Testis (tissue), 3 donors: ENCODE data around the gene GPC4. TPM values are rescaled to one million over a fixed set of nuclear protein-coding genes. Genes with fewer than 3 reads are reported as not detected.

Experiments
- DNase-seq: peaks from one replicate; pipeline ENCODE4 v3.0.0-alpha.2; 2019
- H3K27ac ChIP-seq, 2 donors: fragments of 200-600 bp; sonication (generic); one replicate each; pipeline ENCODE4 v1.5.1; 2019
- H3K27me3 ChIP-seq: fragments of 200-600 bp; sonication (generic); one replicate; pipeline ENCODE4 v1.5.1; 2019
- H3K36me3 ChIP-seq: fragments of 200-600 bp; sonication (generic); one replicate; pipeline ENCODE4 v1.5.1; 2017; ENCODE audit warnings: low read depth; ENCODE audit errors: missing control alignments
- H3K4me1 ChIP-seq: fragments of 200-600 bp; sonication (generic); one replicate; pipeline ENCODE4 v1.5.1; 2019
- H3K4me3 ChIP-seq, 2 donors: fragments of 200-600 bp; sonication (generic); one replicate each; pipeline ENCODE4 v1.5.1; 2017 to 2019
- H3K9me3 ChIP-seq: fragments of 200-600 bp; sonication (generic); one replicate; pipeline ENCODE4 v1.5.1; 2017
- CTCF ChIP-seq, 3 experiments: fragments of 450-650 bp in 2 of 3; fragments of 200-600 bp in 1 of 3; sonication (generic) in 1 of 3; IDR thresholded peaks; one replicate each; pipeline ENCODE4 v1.5.1; 2016 to 2019; ENCODE audit warnings: antibody characterized with exemption in 3 of 3, mild to moderate bottlenecking in 2 of 3, moderate library complexity in 1 of 3
- POLR2A ChIP-seq: fragments of 450-650 bp; IDR thresholded peaks from one replicate; pipeline ENCODE4 v1.6.1; 2017; ENCODE audit warnings: antibody characterized with exemption, mild to moderate bottlenecking, moderate library complexity
- WGBS, 2 donors: methylation state at CpG; one replicate each; pipeline ENCODE4 v1.1.5; 2018; 5-methylcytosine and 5-hydroxymethylcytosine counted together
- intact Hi-C: fragments of 100-400 bp; cut with DNase I; formaldehyde crosslinking; loops from one replicate; pipeline ENCODE4 v1.15.1; 2023; ENCODE audit warnings: low total_unique reads
- polyA plus RNA-seq: library from polyadenylated mRNA; stranded (reverse); fragments of 350-450 nt; fragmentation: Illumina TruSeq; extraction: RNeasy Lipid Tissue Mini Kit (QIAGEN cat#74804); gene quantifications from one replicate; pipeline ENCODE4 v1.2.3, GENCODE V29; 2014; ENCODE audit warnings: low read depth, low replicate concordance; ENCODE audit not compliant: insufficient read depth
- total RNA-seq, 2 donors: library from RNA; depleted of rRNA; stranded (reverse); fragments of >200 nt; gene quantifications; one replicate each; pipeline ENCODE4 v1.2.3, GENCODE V29; 2016

GPC4 gene
- total and polyA plus RNA-seq, 3 donors from 2014 or later, result 13.8 to 17.8 (median 15.9) TPM

GRCh38 chrX:133402830-133403625 is 12.3 kb downstream of the GPC4 start:
- 82 to 90% methylated on average over 10 of the region's 10 CpGs for WGBS, 2 donors
- no peaks in the 10 kb centered on the region for H3K4me1 ChIP-seq
- TF ChIP-seq POLR2A, result no peak
- TF ChIP-seq CTCF (IDR thresholded peaks at IDR 0.05), result no peak
- no peaks in the 10 kb centered on the region for H3K9me3 ChIP-seq
- H3K36me3 ChIP-seq, result no peaks in the 10 kb centered on the region
- H3K4me3 ChIP-seq, result no peak overlapping the region
- no peaks in the 10 kb centered on the region for H3K27me3 ChIP-seq
- H3K27ac ChIP-seq, result no peak overlapping the region
- no peak for DNase-seq
- intact Hi-C loops, result no loop called here

DNA sequence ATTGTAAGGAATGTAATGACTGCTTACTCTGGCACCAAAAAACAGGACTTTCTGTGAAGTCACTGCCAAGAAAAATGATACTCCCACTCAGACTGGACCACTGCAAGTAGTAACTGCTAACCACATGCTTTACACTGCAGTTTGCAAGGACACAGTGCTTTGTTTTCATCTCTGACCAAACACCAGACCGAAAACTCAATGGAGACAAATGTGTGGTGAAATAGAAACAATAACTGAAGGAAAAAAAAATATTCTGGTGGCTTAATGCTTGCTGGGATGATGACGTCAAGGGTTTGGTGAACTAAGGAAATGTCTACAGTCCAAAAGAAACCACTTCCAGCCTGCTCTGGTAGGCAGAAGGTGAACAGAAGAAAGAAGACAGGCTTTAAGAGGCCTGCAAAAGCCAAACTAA is 13.2 kb downstream of the GPC4 start:
- Histone ChIP-seq H3K36me3 (no peaks in the 10 kb centered on the region), H3K27ac (no peak overlapping the region), H3K9me3 (no peaks in the 10 kb centered on the region), H3K4me1 (no peaks in the 10 kb centered on the region), H3K4me3 (no peak overlapping the region), H3K27me3 (no peaks in the 10 kb centered on the region)
- WGBS, 2 donors, result 16 to 31% methylated on average over 2 of the region's 2 CpGs
- no peak for TF ChIP-seq POLR2A
- TF ChIP-seq CTCF (IDR thresholded peaks at IDR 0.05), result no peak
- intact Hi-C loops, result no loop called here
- DNase-seq, result no peak

- WGBS, 2 donors, result 39 to 60% methylated on average over 1 of the region's 1 CpG
- DNase-seq, result no peak
- TF ChIP-seq CTCF (IDR thresholded peaks at IDR 0.05) (no peak), POLR2A (no peak)
- no peaks in the 10 kb centered on the region for H3K4me1 ChIP-seq
- no peak overlapping the region for H3K4me3 ChIP-seq
- H3K36me3 ChIP-seq, result no peaks in the 10 kb centered on the region
- no peak overlapping the region for H3K27ac ChIP-seq
- intact Hi-C loops, result no loop called here
- no peaks in the 10 kb centered on the region for H3K27me3 ChIP-seq
- H3K9me3 ChIP-seq, result no peaks in the 10 kb centered on the region
Measured at GRCh38 chrX:133401536-133401935, 13.8 kb downstream of the GPC4 start.

GRCh38 chrX:133399411-133399810 is 15.9 kb downstream of the GPC4 start:
- no peaks in the 10 kb centered on the region for H3K36me3 ChIP-seq
- 33 to 88% methylated on average over 1 to 2 of the region's 3 CpGs for WGBS, 2 donors
- H3K4me3 ChIP-seq, result no peak overlapping the region
- H3K27me3 ChIP-seq, result no peaks in the 10 kb centered on the region
- H3K9me3 ChIP-seq, result no peaks in the 10 kb centered on the region
- intact Hi-C loops, result no loop called here
- DNase-seq, result no peak
- TF ChIP-seq POLR2A (no peak), CTCF (IDR thresholded peaks at IDR 0.05) (no peak)
- H3K27ac ChIP-seq, result no peak overlapping the region
- no peaks in the 10 kb centered on the region for H3K4me1 ChIP-seq

DNA sequence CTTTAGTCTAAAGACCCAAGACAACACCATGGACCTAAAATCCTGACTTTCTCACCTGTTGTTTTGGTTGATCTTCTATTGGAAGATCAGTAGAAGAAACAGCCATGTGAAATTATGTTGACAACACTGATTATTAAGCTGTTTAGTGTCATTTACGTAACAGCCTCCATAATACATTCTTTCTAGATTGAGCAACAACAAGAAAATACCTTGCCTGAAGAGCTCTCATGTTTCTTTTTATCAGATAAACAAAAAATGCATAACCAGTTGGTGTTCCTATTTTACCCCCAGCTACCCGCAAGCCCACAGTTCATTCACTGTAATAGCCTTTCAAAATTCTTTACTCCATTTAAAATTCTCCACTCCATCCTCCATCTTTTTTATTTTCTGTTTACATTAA is 20.5 kb downstream of the GPC4 start:
- intact Hi-C loops, result no loop called here
- Histone ChIP-seq H3K9me3 (no peaks in the 10 kb centered on the region), H3K4me3 (no peak overlapping the region), H3K36me3 (no peaks in the 10 kb centered on the region), H3K4me1 (no peaks in the 10 kb centered on the region), H3K27ac (no peak overlapping the region), H3K27me3 (no peaks in the 10 kb centered on the region)
- TF ChIP-seq POLR2A, result no peak
- TF ChIP-seq CTCF (IDR thresholded peaks at IDR 0.05), result no peak
- DNase-seq, result no peak
- 90 to 95% methylated on average over 2 of the region's 2 CpGs for WGBS, 2 donors
